ENCODE results near the gene FCRLB. TPM values are rescaled to one million over a fixed set of nuclear protein-coding genes. Genes with fewer than 3 reads are reported as not detected.

The FCRLB gene
- total and polyA plus RNA-seq, 5 donors from 2014 or later = 0.25 to 0.63 (median 0.51) TPM; not detected in 1

- Histone ChIP-seq H3K9me3 (ENCODE audit: control insufficient read depth in 2 of 2, low read length in 2 of 2) (no peaks in the 10 kb centered on the region), H3K4me3 (ENCODE audit: low read depth, low read length) (peak overlapping the region; percentile 64), H3K27me3 (ENCODE audit: control insufficient read depth, insufficient read depth, low read length) (no peaks in the 10 kb centered on the region), H3K27ac (ENCODE audit: insufficient read depth, low read length, poor library complexity, severe bottlenecking) (peak overlapping the region; percentile 50), H3K36me3 (ENCODE audit: control insufficient read depth, insufficient read depth, low read length) (no peaks in the 10 kb centered on the region), H3K4me1 (ENCODE audit: control insufficient read depth, insufficient read depth, low read length, poor library complexity, severe bottlenecking) (peaks cover 71% of the 10 kb centered on the region)
- Mint-ChIP-seq H3K36me3 (no peaks in the 10 kb centered on the region), H3K4me1 (peaks cover 17 to 40% (median 31%) of the 10 kb centered on the region in 4 donors), H3K27me3 (no peaks in the 10 kb centered on the region), H3K4me3 (peak overlapping the region in 2 of 4 donors; percentile 37 to 93), H3K9me3 (no peaks in the 10 kb centered on the region), H3K27ac (peak overlapping the region in 1 of 3 donors; percentile 86)
- ATAC-seq (ENCODE audit: low read depth in 2 of 2) = no peak
- DNase-seq = no peak
Observed at GRCh38 chr1:161770250-161770649, 48.9 kb downstream of the FCRLB start.

GRCh38 chr1:161771161-161771560, 49.8 kb downstream of the FCRLB start:
- Histone ChIP-seq H3K9me3 (ENCODE audit: control insufficient read depth in 2 of 2, low read length in 2 of 2) (no peaks in the 10 kb centered on the region), H3K27me3 (ENCODE audit: control insufficient read depth, insufficient read depth, low read length) (no peaks in the 10 kb centered on the region), H3K4me1 (ENCODE audit: control insufficient read depth, insufficient read depth, low read length, poor library complexity, severe bottlenecking) (peaks cover 64% of the 10 kb centered on the region), H3K4me3 (ENCODE audit: low read depth, low read length) (peak overlapping the region; percentile 64), H3K36me3 (ENCODE audit: control insufficient read depth, insufficient read depth, low read length) (no peaks in the 10 kb centered on the region), H3K27ac (ENCODE audit: insufficient read depth, low read length, poor library complexity, severe bottlenecking) (peak overlapping the region; percentile 50)
- peak in 1 of 3 donors; percentile 45 for DNase-seq
- peak in 1 of 2 donors; percentile 35 for ATAC-seq (ENCODE audit: low read depth in 2 of 2)
- no peaks in the 10 kb centered on the region for H3K27me3 Mint-ChIP-seq
- H3K4me3 Mint-ChIP-seq = no peak overlapping the region
- H3K36me3 Mint-ChIP-seq = no peaks in the 10 kb centered on the region
- peaks cover 13 to 33% (median 27%) of the 10 kb centered on the region in 4 donors for H3K4me1 Mint-ChIP-seq
- H3K27ac Mint-ChIP-seq = no peak overlapping the region
- no peaks in the 10 kb centered on the region for H3K9me3 Mint-ChIP-seq

GRCh38 chr1:161771973-161772372, 50.6 kb downstream of the FCRLB start:
- Histone ChIP-seq H3K36me3 (ENCODE audit: control insufficient read depth, insufficient read depth, low read length) (no peaks in the 10 kb centered on the region), H3K4me1 (ENCODE audit: control insufficient read depth, insufficient read depth, low read length, poor library complexity, severe bottlenecking) (peaks cover 56% of the 10 kb centered on the region), H3K27me3 (ENCODE audit: control insufficient read depth, insufficient read depth, low read length) (no peaks in the 10 kb centered on the region), H3K27ac (ENCODE audit: insufficient read depth, low read length, poor library complexity, severe bottlenecking) (peak overlapping the region; percentile 50), H3K4me3 (ENCODE audit: low read depth, low read length) (peak overlapping the region; percentile 46), H3K9me3 (ENCODE audit: control insufficient read depth in 2 of 2, low read length in 2 of 2) (no peaks in the 10 kb centered on the region)
- Mint-ChIP-seq H3K27me3 (no peaks in the 10 kb centered on the region), H3K9me3 (no peaks in the 10 kb centered on the region), H3K4me3 (no peak overlapping the region), H3K36me3 (no peaks in the 10 kb centered on the region), H3K4me1 (peaks cover 8 to 27% (median 22%) of the 10 kb centered on the region in 4 donors), H3K27ac (no peak overlapping the region)
- DNase-seq (peak in 1 of 3 donors; percentile 10), ATAC-seq (ENCODE audit: low read depth in 2 of 2) (peak; percentile 23 to 25)

DNA sequence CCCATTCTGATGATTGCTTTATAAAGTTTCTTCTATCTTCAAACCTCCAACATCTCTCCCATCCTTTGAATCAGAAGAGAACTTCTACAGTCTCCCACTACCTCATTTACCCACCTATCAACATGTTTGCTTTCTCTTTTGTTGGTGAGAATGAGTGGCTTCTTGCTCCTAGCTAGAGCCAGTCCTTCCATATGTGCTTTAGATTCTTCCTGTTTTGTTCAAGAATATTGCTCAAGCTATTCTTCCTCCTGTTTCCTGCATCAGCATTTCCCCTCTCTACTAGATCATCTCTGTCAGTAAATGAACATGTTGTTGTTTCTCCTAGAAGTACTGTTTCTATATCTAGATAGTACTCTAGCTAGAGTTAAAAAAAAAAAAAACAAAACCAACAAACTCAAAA, 51.1 kb downstream of the FCRLB start:
- Mint-ChIP-seq H3K27me3 (no peaks in the 10 kb centered on the region), H3K36me3 (no peaks in the 10 kb centered on the region), H3K27ac (no peak overlapping the region), H3K9me3 (no peaks in the 10 kb centered on the region), H3K4me1 (peaks cover 5 to 22% (median 18%) of the 10 kb centered on the region in 4 donors), H3K4me3 (no peak overlapping the region)
- Histone ChIP-seq H3K4me3 (ENCODE audit: low read depth, low read length) (peak overlapping the region; percentile 46), H3K36me3 (ENCODE audit: control insufficient read depth, insufficient read depth, low read length) (no peaks in the 10 kb centered on the region), H3K27ac (ENCODE audit: insufficient read depth, low read length, poor library complexity, severe bottlenecking) (no peak overlapping the region), H3K9me3 (ENCODE audit: control insufficient read depth in 2 of 2, low read length in 2 of 2) (no peaks in the 10 kb centered on the region), H3K27me3 (ENCODE audit: control insufficient read depth, insufficient read depth, low read length) (no peaks in the 10 kb centered on the region), H3K4me1 (ENCODE audit: control insufficient read depth, insufficient read depth, low read length, poor library complexity, severe bottlenecking) (peaks cover 56% of the 10 kb centered on the region)
- peak in 1 of 3 donors; percentile 13 for DNase-seq
- ATAC-seq (ENCODE audit: low read depth in 2 of 2) = peak; percentile 27 to 30

- Histone ChIP-seq H3K4me1 (ENCODE audit: control insufficient read depth, insufficient read depth, low read length, poor library complexity, severe bottlenecking) (peaks cover 45% of the 10 kb centered on the region), H3K36me3 (ENCODE audit: control insufficient read depth, insufficient read depth, low read length) (peaks cover 5% of the 10 kb centered on the region), H3K27ac (ENCODE audit: insufficient read depth, low read length, poor library complexity, severe bottlenecking) (no peak overlapping the region), H3K27me3 (ENCODE audit: control insufficient read depth, insufficient read depth, low read length) (no peaks in the 10 kb centered on the region), H3K9me3 (ENCODE audit: control insufficient read depth in 2 of 2, low read length in 2 of 2) (no peaks in the 10 kb centered on the region), H3K4me3 (ENCODE audit: low read depth, low read length) (peak overlapping the region; percentile 41)
- Mint-ChIP-seq H3K27ac (peak overlapping the region in 1 of 3 donors; percentile 33), H3K4me1 (peaks cover 5 to 23% (median 10%) of the 10 kb centered on the region in 4 donors), H3K4me3 (peak overlapping the region in 2 of 4 donors; percentile 15 to 68), H3K27me3 (no peaks in the 10 kb centered on the region), H3K36me3 (peaks cover 4% of the 10 kb centered on the region), H3K9me3 (no peaks in the 10 kb centered on the region)
- ATAC-seq (ENCODE audit: low read depth in 2 of 2) (no peak), DNase-seq (no peak)
Observed at GRCh38 chr1:161773791-161774190, 52.4 kb downstream of the FCRLB start.

DNA sequence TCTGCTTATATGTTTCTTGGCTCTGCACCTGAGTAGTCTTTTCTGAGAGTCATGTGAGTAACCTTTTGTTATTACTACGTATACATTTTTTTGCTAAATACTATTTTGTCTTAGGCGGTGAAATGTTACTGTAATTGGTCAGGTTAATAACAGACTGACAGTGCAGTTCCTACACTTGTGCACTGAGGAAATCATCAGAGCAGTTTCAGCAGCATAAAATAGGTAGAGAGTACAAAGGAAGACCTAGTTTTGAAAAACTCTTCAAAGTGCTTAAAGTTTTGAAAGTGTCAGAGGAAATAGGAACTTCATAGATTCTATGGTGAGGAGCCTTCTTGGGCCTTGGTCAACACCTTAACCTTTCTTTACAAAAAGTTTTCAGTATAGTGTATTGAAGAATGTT, 55.9 kb downstream of the FCRLB start:
- no peaks in the 10 kb centered on the region for H3K9me3 ChIP-seq (ENCODE audit: control insufficient read depth in 2 of 2, low read length in 2 of 2)
- H3K27ac ChIP-seq (ENCODE audit: insufficient read depth, low read length, poor library complexity, severe bottlenecking) = no peak overlapping the region
- peaks cover 5 to 17% (median 6%) of the 10 kb centered on the region in 4 donors for H3K4me1 Mint-ChIP-seq
- H3K4me3 ChIP-seq (ENCODE audit: low read depth, low read length) = no peak overlapping the region
- H3K9me3 Mint-ChIP-seq = no peaks in the 10 kb centered on the region
- ATAC-seq (ENCODE audit: low read depth in 2 of 2) (peak; percentile 25 to 34), DNase-seq (peak in 1 of 3 donors; percentile 9)
- H3K36me3 ChIP-seq (ENCODE audit: control insufficient read depth, insufficient read depth, low read length) = peaks cover 22% of the 10 kb centered on the region
- H3K27me3 ChIP-seq (ENCODE audit: control insufficient read depth, insufficient read depth, low read length) = no peaks in the 10 kb centered on the region
- H3K4me1 ChIP-seq (ENCODE audit: control insufficient read depth, insufficient read depth, low read length, poor library complexity, severe bottlenecking) = peaks cover 19% of the 10 kb centered on the region
- H3K27me3 Mint-ChIP-seq = no peaks in the 10 kb centered on the region
- H3K36me3 Mint-ChIP-seq = peaks cover 11% of the 10 kb centered on the region
- H3K27ac Mint-ChIP-seq = peak overlapping the region in 1 of 3 donors; percentile 8
- H3K4me3 Mint-ChIP-seq = no peak overlapping the region

Other genes with a start within 250 kb of the FCRLB start
- not detected for gene FCGR2A, start 216.1 kb upstream of the FCRLB start, total RNA-seq
- gene FCGR2A, start 216.1 kb upstream of the FCRLB start, polyA plus RNA-seq = under 1 TPM in 2 of 4 donors, not detected in 2; 0.17 to 0.76 TPM
- gene HSPA6, start 197.0 kb upstream of the FCRLB start, total RNA-seq = not detected
- gene HSPA6, start 197.0 kb upstream of the FCRLB start, polyA plus RNA-seq = not detected
- gene FCGR3A, start 171.7 kb upstream of the FCRLB start, total RNA-seq = not detected
- gene FCGR3A, start 171.7 kb upstream of the FCRLB start, polyA plus RNA-seq = under 1 TPM in 3 of 4 donors, not detected in 1; 0.52 to 0.83 (median 0.79) TPM
- not detected for gene FCGR3B, start 90.4 kb upstream of the FCRLB start, total RNA-seq
- gene FCGR3B, start 90.4 kb upstream of the FCRLB start, polyA plus RNA-seq = not detected
- 1.2 TPM for gene FCGR2B, start 58.4 kb upstream of the FCRLB start, total RNA-seq
- under 1 TPM in 2 of 4 donors, not detected in 2; 0.16 to 0.53 TPM for gene FCGR2B, start 58.4 kb upstream of the FCRLB start, polyA plus RNA-seq
- gene FCRLA, start 14.3 kb upstream of the FCRLB start, total RNA-seq = not detected
- gene FCRLA, start 14.3 kb upstream of the FCRLB start, polyA plus RNA-seq = 1 to 10 TPM in 1 of 4 donors, under 1 TPM in 2, not detected in 1; 0.51 to 2.1 (median 0.51) TPM
- gene DUSP12, start 28.2 kb downstream of the FCRLB start, total RNA-seq = 15.2 TPM
- 10 to 100 TPM; 53.9 to 69.9 (median 60.9) TPM for gene DUSP12, start 28.2 kb downstream of the FCRLB start, polyA plus RNA-seq
- 17.8 TPM for gene ATF6, start 44.8 kb downstream of the FCRLB start, total RNA-seq
- gene ATF6, start 44.8 kb downstream of the FCRLB start, polyA plus RNA-seq = 10 to 100 TPM; 13.5 to 16.5 (median 14.9) TPM

Data from CD4-positive, CD25-positive, alpha-beta regulatory T cell (primary cell).